Measurements from ENCODE around the gene DGKQ.

- no peak for TF ChIP-seq CTCF (IDR thresholded peaks at IDR 0.05)
- no peak for TF ChIP-seq POLR2A (IDR thresholded peaks at IDR 0.05)
Observed at GRCh38 chr4:1015179-1015578, 41.8 kb upstream of the DGKQ start.
